HG03469 (cell line): Measurements from ENCODE around the gene PXK.
"Not testable (repeated sequence)": the region's sequence is repeated elsewhere in the genome, so short reads cannot be mapped to it uniquely, and the experiment has no call there.

Experiments used
- ATAC-seq: cut with Tn5 transposase; IDR thresholded peaks from one replicate; pipeline ENCODE4 v1.9.1; 2021; ENCODE audit warnings: mild to moderate bottlenecking, moderate library complexity, moderate number of reproducible peaks; ENCODE audit not compliant: unreplicated experiment

Gene PXK

GRCh38 chr3:58414538-58415197 lies 82.0 kb downstream of the PXK start:
- peak; percentile 36 for ATAC-seq

- ATAC-seq, result no peak
These were observed 83.5 kb downstream of the PXK start for GRCh38 chr3:58416191-58416590.

- ATAC-seq, result no peak
These were observed 84.4 kb downstream of the PXK start for GRCh38 chr3:58417075-58417474.

- no peak for ATAC-seq
These were observed 85.5 kb downstream of the PXK start for GRCh38 chr3:58418227-58418626.

- peak; percentile 61 for ATAC-seq
These were observed 87.3 kb downstream of the PXK start for GRCh38 chr3:58419780-58420507.

- ATAC-seq, result no peak
These were observed 88.3 kb downstream of the PXK start for GRCh38 chr3:58421004-58421403.

- no peak for ATAC-seq
These were observed 90.1 kb downstream of the PXK start for GRCh38 chr3:58422756-58423325.

GRCh38 chr3:58424613-58425012 lies 91.9 kb downstream of the PXK start:
- ATAC-seq, result no peak

GRCh38 chr3:58425782-58426181 lies 93.1 kb downstream of the PXK start:
- no peak for ATAC-seq

- ATAC-seq, result no peak
These were observed 95.1 kb downstream of the PXK start for GRCh38 chr3:58427661-58428361.

- no peak for ATAC-seq
These were observed 97.0 kb downstream of the PXK start for GRCh38 chr3:58429657-58430056.

GRCh38 chr3:58432905-58433304 lies 100.2 kb downstream of the PXK start:
- no peak for ATAC-seq

GRCh38 chr3:58433400-58434167 lies 100.9 kb downstream of the PXK start, which contains the start of gene PDHB:
Gene PDHB, minus strand, starts transcription at chr3:58433832. Its CDS starts 23 bp downstream, at chr3:58433809.
- ATAC-seq, result peak; percentile 86

GRCh38 chr3:58434168-58434504 lies 101.4 kb downstream of the PXK start:
- ATAC-seq, result no peak

GRCh38 chr3:58434511-58434910 lies 101.8 kb downstream of the PXK start:
- no peak for ATAC-seq

GRCh38 chr3:58434990-58435389 lies 102.3 kb downstream of the PXK start:
- ATAC-seq, result no peak

GRCh38 chr3:58437276-58437675 lies 104.6 kb downstream of the PXK start:
- ATAC-seq, result not testable (repeated sequence)

GRCh38 chr3:58440996-58441355 lies 108.3 kb downstream of the PXK start:
- not testable (repeated sequence) for ATAC-seq

GRCh38 chr3:58441514-58442450 lies 109.1 kb downstream of the PXK start:
- ATAC-seq, result no peak

- no peak for ATAC-seq
These were observed 119.5 kb downstream of the PXK start for GRCh38 chr3:58452176-58452575.
